ENCODE data around the gene ANKRD33B. TPM values are rescaled to one million over a fixed set of nuclear protein-coding genes. Genes with fewer than 3 reads are reported as not detected.

The ANKRD33B gene
- total and polyA plus RNA-seq, 2 of the 8 experiments (the other 6 are each of a cell fraction or from before 2014, with no cell fraction given) = 6.9 to 20.6 TPM

GRCh38 chr5:10685115-10685521 is 121.2 kb downstream of the ANKRD33B start:
- H3K18ac ChIP-seq (ENCODE audit: extremely low read depth, low read length) = no peak overlapping the region
- no peak overlapping the region for H4K8ac ChIP-seq (ENCODE audit: extremely low read depth, insufficient read depth, low read length)
- H4K91ac ChIP-seq (replicated peaks; ENCODE audit: insufficient read length, low read length) = no peak overlapping the region
- DNase-seq (ENCODE audit: low read depth in 1 of 2, low spot score in 2 of 2) (no peak), FAIRE-seq (no peak)
- H3K27ac ChIP-seq (ENCODE audit: low read depth, low read length) = no peak overlapping the region
- H2BK5ac ChIP-seq (ENCODE audit: low read depth, low read length) = no peak overlapping the region
- H3K4ac ChIP-seq (replicated peaks; ENCODE audit: insufficient read length, low read depth, low read length) = no peak overlapping the region
- ChIA-PET POLR2A (ENCODE audit: partially characterized antibody) (no interaction called here), CTCF (ENCODE audit: partially characterized antibody) (interaction anchor here (0.9 to 4.8 kb wide), 11 partner anchors 10 to 232 kb away, joined by 3 to 35 read pairs (median 4); no protein-coding TSS in a partner anchor)
- TF ChIP-seq ATF2 (IDR thresholded peaks at IDR 0.05; ENCODE audit: low read length) (no peak), KDM4A (IDR thresholded peaks at IDR 0.05; ENCODE audit: low read depth, low read length, severe bottlenecking) (no peak)
- no peak overlapping the region for H2AFZ ChIP-seq (ENCODE audit: low read length)
- H3K79me1 ChIP-seq (ENCODE audit: low read depth, low read length) = no peaks in the 10 kb centered on the region; the same call in 1 of the 2 replicates
- H3K23me2 ChIP-seq (ENCODE audit: low read depth, low read length) = no peaks in the 10 kb centered on the region
- H3K14ac ChIP-seq (ENCODE audit: insufficient read length) = no peak overlapping the region
- 69% methylated on average over 6 of the region's 6 CpGs; no CpG with 5 or more reads in 1 of the 2 experiments for WGBS, 2 experiments (ENCODE audit: extremely low coverage in 1 of 2, insufficient coverage in 1 of 2, insufficient read length in 1 of 2, insufficient replicate concordance in 2 of 2, low coverage in 1 of 2, low lambda C conversion rate in 2 of 2, missing lambda C conversion rate in 1 of 2)
- H3K36me3 ChIP-seq (ENCODE audit: control insufficient read depth in 2 of 4, insufficient read depth in 4 of 4, low read length in 3 of 4) = 0 out of 8 replicates have a peak, but pooled peaks cover 0 to 3% (median 3%) of the 10 kb centered on the region in 4 experiments
- no peak overlapping the region for H4K5ac ChIP-seq (ENCODE audit: insufficient read length, low read depth, low read length)
- H3K9ac ChIP-seq (replicated peaks in 1 of 4; ENCODE audit: extremely low read depth in 1 of 4, low read depth in 3 of 4, low read length in 3 of 4) = no peak overlapping the region
- no peak overlapping the region for H3K4me3 ChIP-seq (ENCODE audit: extremely low read depth in 1 of 4, insufficient read depth in 2 of 4, low read depth in 3 of 4, low read length in 4 of 4)
- H3K27me3 ChIP-seq (replicated peaks in 1 of 4; ENCODE audit: control insufficient read depth in 3 of 4, extremely low read depth in 1 of 4, insufficient read depth in 3 of 4, low read length in 3 of 4) = no peaks in the 10 kb centered on the region
- H2BK120ac ChIP-seq (replicated peaks; ENCODE audit: low read depth, low read length) = no peak overlapping the region
- no peak overlapping the region for H2BK20ac ChIP-seq (ENCODE audit: low read length)
- no peaks in the 10 kb centered on the region for H3K9me3 ChIP-seq (ENCODE audit: insufficient read depth in 2 of 2, low read depth in 1 of 2, low read length in 1 of 2)
- H2BK15ac ChIP-seq (ENCODE audit: low read length) = no peak overlapping the region
- peaks cover 0 to 3% of the 10 kb centered on the region in 2 experiments; a peak in 1 of 4 replicates for H3K79me2 ChIP-seq (ENCODE audit: control insufficient read depth in 1 of 2, insufficient read depth in 2 of 2, low read length in 2 of 2)
- peaks cover 0 to 14% (median 5%) of the 10 kb centered on the region in 4 experiments; a peak in 6 of 7 replicates for H3K4me1 ChIP-seq (replicated peaks in 1 of 4; ENCODE audit: control insufficient read depth in 3 of 4, insufficient read depth in 4 of 4, low read length in 3 of 4)
- no peak overlapping the region for H3K23ac ChIP-seq (ENCODE audit: insufficient read length)
- H2BK12ac ChIP-seq (ENCODE audit: low read depth, low read length) = no peak overlapping the region
- H3K56ac ChIP-seq (replicated peaks; ENCODE audit: insufficient read length, low read depth, low read length) = no peak overlapping the region
- H2AK5ac ChIP-seq (ENCODE audit: low read depth, low read length) = no peak overlapping the region
- peaks cover 0 to 2% of the 10 kb centered on the region in 2 experiments for H4K20me1 ChIP-seq (replicated peaks in 1 of 2; ENCODE audit: control insufficient read depth in 1 of 2, insufficient read depth in 2 of 2, low read length in 2 of 2)
- H3K4me2 ChIP-seq (ENCODE audit: insufficient read depth in 1 of 2, low read depth in 2 of 2, low read length in 2 of 2) = no peak overlapping the region
